NCI-H526 treated with DMSO at 0.1 percent for 48 hours (cell line): Measurements from ENCODE around the gene NR2F1-AS1.

Experiments used
- DNase-seq: peaks from one replicate; lab custom pipeline; 2025; lab: John Stamatoyannopoulos, UW

Gene NR2F1-AS1

GRCh38 chr5:93580927-93581445 lies at the start of gene NR2F1-AS1:
Gene NR2F1-AS1 (minus strand): TSS chr5:93581219.
- DNase-seq: no peak

GRCh38 chr5:93626801-93627200 lies 45.8 kb upstream of the NR2F1-AS1 start:
- DNase-seq: no peak

DNA sequence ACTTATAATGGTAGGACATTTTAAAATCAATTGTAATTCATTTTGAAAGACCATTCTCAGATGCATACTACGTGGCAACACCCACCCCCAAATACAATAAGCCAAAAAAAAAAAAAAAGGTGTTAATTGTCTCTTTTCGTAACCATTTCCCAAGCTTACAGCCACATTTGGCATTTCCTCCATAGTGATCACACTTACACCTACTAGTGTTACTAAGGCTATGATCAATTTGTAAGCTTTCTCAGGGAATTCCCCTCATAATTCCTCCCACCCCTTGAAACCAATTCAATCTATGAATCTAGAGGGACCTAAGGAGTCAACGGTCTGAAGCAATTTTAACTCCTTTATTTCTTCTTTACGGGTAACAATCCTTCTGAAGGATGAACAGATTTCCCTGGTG lies 42.1 kb upstream of the NR2F1-AS1 start:
- DNase-seq: no peak

GRCh38 chr5:93622240-93622885 lies 41.3 kb upstream of the NR2F1-AS1 start:
- no peak for DNase-seq

- peak; percentile 36 for DNase-seq
Observed at GRCh38 chr5:93621327-93621798, 40.3 kb upstream of the NR2F1-AS1 start.

- peak; percentile 43 for DNase-seq
Observed at GRCh38 chr5:93620487-93621326, 39.7 kb upstream of the NR2F1-AS1 start.

- DNase-seq: no peak
Observed at GRCh38 chr5:93616538-93617174, 35.6 kb upstream of the NR2F1-AS1 start.

DNA sequence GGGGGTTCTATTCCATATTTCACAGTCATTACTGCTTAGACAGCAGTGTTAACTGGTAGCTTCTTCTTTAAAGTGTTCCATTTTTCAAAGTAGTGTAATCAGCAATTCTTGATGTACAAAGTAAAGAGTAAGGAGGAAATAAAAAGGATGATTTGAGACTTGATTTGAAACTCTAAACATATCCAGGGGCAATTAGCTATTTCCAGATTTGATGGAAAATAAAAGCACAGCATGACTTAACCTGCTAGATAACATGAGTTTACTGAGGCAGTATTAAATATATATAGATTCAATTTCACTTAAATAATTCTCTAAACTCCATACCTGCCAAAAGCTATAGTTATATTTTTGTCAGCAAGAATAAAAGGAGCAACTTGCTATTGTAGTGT lies 31.8 kb upstream of the NR2F1-AS1 start:
- DNase-seq: no peak

DNA sequence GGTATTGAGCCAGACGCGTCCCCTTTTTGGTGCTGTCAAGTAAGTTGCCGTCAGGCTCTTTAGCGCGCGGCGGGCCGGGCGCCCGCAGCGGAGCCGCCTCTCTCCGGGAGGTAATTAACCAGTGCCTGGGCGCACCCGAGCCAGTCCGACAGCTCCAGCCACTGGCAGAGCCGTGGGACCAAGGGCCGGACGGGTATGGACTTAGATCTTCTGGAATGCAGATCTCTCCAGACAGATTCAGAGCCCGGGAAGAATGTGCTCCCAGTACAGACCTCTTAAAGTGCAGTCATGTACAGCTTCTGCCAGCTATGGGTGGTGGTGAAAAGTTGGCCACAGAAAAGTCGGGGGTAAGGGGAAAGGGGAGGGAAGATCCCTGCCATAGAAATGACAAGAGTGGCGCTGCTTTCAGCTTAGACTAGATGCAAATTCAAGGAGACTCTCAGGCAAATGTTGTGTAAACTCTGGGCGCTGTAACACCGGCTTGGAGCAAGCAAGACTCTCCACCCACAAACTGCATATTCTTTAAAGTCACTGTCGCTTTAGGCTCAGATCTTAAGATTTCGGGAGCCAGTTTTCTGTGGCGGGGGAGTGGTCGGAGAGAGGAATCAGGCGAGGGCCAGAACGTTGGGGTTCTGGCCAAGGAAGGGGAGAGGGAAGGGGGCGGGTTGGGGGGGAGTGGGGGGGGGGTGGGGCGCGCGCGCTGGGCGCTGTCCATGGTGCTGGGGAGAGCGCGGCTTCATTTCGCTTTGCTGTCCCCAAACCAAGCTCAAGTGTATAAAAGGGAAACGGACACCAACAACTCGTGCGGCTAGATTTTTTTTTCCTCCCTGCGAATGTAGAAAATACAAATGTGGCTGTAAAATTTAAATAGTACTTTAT lies 31.2 kb upstream of the NR2F1-AS1 start:
- peak; percentile 69 for DNase-seq

- DNase-seq: no peak
Observed at GRCh38 chr5:93611273-93611975, 30.4 kb upstream of the NR2F1-AS1 start.

DNA sequence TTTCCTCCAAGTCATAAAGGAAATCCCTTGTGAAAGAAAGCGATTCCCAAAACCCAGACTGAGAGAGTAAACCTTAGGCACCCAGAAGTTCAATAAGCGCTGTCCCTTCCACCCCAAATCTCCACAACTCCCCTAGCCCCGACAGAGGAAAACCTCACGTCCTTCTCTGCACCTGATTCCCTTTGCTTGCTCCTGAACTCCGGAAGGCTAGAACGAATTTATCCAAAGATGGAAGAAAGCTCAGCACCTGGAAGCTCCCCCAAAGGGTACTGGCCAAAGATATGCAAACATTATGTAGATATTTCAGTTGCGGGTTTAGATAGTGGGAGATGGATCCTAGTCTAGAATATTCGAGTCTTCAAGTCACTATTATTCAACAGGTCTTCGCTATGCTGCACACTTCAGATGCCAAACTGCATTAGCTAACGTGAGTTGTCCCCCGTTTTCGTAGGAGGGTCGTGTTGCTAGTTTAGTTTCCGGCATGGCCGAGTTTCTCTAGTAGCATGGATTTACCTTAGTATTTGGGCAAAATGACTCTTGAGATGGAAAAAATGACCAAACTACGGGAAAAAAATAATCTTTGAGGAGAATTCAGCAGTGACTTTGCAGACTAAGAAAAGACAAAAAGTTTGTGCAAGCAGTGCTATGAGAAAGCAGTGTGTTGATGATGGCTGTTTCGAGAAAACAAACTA lies 29.7 kb upstream of the NR2F1-AS1 start:
- peak; percentile 12 for DNase-seq

GRCh38 chr5:93609762-93610161 lies 28.7 kb upstream of the NR2F1-AS1 start:
- no peak for DNase-seq

- no peak for DNase-seq
Observed at GRCh38 chr5:93608855-93609254, 27.8 kb upstream of the NR2F1-AS1 start.

DNA sequence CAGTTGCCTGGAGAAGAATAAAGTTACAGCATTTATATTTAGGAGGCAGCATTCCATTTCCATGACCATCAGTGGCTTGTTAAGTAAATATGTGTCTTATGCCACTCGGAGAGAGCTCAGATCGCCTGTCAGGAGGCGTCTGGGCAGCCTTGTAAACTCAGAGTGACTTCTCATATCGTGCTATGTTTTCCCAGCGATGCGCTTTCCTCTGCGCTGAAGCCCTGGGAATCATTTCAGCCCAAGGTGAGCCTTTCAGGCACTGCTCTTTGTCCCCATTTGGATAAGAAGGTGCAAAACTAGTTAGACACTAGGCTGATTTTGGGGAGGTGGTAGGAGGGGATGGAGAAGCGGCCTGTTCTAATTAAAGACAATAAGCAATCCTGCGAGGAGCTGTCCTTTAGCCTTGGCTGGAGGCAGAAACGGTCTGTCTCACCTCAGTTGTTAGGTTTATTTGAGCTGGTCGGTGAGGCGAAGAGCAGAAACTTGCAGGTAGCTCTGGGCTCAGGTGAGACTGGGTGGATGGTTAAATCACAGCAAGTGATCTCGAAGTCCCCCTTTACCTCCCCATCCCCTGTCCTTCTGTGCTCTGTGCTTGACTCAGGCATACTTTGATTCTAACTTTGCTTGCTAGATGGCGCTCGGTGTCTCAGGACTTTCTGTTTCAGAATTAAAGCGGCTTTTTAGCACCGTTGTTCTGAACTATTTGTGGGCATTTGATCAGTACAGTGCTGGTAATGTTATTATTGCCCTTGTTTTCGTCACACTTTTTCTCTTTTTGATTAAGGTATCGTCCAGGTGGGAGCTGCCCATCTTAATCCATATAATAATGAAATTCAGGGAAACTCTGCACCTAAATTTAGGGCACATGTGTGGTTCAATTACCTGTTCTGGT lies 26.6 kb upstream of the NR2F1-AS1 start:
- DNase-seq: peak; percentile 18

GRCh38 chr5:93606382-93606752 lies 25.3 kb upstream of the NR2F1-AS1 start:
- DNase-seq: no peak

DNA sequence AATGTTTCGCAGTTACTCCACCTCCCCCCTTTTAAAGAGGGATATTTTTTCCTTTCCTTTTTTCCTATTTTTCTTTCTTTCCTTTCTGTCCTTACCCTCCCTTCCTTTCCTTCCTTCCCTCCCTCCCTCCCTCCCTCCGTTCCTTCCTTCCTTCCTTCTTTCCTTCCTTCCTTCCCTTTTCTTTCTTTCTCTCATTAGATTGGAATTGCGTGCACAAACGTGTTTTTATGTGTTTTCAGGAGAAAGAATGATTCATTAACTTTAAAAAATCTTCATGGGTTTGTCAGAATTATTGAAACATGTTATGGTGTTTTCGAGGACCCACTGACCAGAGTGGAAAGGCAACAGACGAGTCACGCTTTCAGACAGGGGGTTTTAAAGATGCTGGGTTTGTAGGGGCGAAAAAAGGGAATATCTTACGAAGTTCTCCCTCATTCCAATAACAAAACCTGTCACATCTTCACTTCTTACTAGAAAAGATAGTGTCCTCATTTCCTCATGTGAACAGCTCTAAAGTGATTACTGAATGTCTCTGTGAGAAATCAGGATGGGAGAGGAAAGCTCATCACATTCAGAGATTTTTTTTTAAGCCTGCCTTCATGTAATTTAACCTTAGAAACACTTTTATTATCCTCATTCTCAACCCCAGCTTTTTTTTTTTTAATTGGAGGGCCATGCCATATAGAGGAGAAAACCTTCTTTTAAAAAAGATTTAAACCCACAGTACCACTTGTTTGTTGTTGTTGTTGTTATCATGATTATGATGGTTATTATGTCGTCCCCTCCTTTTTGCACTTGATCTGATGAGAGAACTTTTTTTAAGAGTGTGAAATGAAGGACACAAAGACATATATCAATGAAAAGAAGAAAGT lies 23.9 kb upstream of the NR2F1-AS1 start:
- DNase-seq: no peak

GRCh38 chr5:93603793-93604643 lies 23.0 kb upstream of the NR2F1-AS1 start:
- DNase-seq: no peak
